ENCODE measurements around the gene PRICKLE1. TPM values are rescaled to one million over a fixed set of nuclear protein-coding genes. Genes with fewer than 3 reads are reported as not detected.

The PRICKLE1 gene
- total RNA-seq, 1 experiment from 2014 or later, result 20.1 TPM

DNA sequence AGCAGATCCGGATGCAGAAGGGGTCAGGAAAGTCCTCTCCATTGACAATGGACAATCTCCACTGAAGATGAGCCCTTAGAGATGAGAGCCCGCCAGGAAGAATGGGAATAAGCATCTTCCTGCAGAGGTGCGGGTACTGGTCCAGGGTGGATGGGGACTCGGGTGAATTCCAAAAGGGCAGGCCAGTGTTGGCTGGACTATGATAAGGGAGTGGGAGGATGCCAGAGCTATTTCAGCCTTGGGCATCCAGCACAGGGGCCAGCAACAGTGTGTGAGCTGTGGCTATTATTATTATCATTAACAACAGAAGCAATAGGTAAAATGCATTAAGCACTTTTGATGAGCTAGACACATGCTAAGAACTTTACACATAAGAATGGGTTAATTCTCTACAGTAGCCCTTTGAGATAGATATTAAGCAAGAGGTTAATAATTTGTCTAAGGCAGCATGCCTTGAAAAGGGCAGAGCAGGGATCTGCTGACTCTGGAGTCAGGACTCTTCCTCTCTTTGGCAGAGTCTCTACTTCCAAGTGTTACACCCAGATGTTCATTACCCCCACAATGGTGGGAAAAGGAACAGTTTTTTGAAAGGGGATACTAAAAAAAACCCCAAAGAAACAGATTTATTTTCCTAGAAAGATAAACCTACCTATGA lies 55.2 kb downstream of the PRICKLE1 start:
- ATAC-seq (no peak), DNase-seq (ENCODE audit: low read depth, low spot score) (no peak)
- BruUV-seq (replicated peaks), result no TSS peak
- Histone ChIP-seq H3K27me3 (ENCODE audit: control insufficient read depth, insufficient read depth, low read length) (no peaks in the 10 kb centered on the region), H3K9me3 (ENCODE audit: control insufficient read depth, insufficient read depth, low read depth, low read length) (no peaks in the 10 kb centered on the region), H3K4me3 (ENCODE audit: low read depth in 2 of 2, low read length in 2 of 2) (no peak overlapping the region), H3K27ac (ENCODE audit: low read length) (no peak overlapping the region), H3K4me1 (ENCODE audit: control insufficient read depth, insufficient read depth, low read length) (no peaks in the 10 kb centered on the region), H3K36me3 (ENCODE audit: control insufficient read depth, insufficient read depth, low read length) (no peaks in the 10 kb centered on the region)
- TF ChIP-seq, protein P1, sequence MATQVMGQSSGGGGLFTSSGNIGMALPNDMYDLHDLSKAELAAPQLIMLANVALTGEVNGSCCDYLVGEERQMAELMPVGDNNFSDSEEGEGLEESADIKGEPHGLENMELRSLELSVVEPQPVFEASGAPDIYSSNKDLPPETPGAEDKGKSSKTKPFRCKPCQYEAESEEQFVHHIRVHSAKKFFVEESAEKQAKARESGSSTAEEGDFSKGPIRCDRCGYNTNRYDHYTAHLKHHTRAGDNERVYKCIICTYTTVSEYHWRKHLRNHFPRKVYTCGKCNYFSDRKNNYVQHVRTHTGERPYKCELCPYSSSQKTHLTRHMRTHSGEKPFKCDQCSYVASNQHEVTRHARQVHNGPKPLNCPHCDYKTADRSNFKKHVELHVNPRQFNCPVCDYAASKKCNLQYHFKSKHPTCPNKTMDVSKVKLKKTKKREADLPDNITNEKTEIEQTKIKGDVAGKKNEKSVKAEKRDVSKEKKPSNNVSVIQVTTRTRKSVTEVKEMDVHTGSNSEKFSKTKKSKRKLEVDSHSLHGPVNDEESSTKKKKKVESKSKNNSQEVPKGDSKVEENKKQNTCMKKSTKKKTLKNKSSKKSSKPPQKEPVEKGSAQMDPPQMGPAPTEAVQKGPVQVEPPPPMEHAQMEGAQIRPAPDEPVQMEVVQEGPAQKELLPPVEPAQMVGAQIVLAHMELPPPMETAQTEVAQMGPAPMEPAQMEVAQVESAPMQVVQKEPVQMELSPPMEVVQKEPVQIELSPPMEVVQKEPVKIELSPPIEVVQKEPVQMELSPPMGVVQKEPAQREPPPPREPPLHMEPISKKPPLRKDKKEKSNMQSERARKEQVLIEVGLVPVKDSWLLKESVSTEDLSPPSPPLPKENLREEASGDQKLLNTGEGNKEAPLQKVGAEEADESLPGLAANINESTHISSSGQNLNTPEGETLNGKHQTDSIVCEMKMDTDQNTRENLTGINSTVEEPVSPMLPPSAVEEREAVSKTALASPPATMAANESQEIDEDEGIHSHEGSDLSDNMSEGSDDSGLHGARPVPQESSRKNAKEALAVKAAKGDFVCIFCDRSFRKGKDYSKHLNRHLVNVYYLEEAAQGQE (IDR thresholded peaks at IDR 0.05; ENCODE audit: insufficient read depth in 1 of 2, low read depth in 2 of 2, low read length in 1 of 2), result no peak
- TF ChIP-seq TCF7L2 (IDR thresholded peaks at IDR 0.05; ENCODE audit: low read depth, low read length) (no peak), POLR2AphosphoS5 (IDR thresholded peaks at IDR 0.05; ENCODE audit: low read depth, low read length) (no peak), SIN3A (IDR thresholded peaks at IDR 0.05; ENCODE audit: borderline replicate concordance, insufficient read depth, low read depth, low read length) (no peak)
- TF ChIP-seq, protein P2, sequence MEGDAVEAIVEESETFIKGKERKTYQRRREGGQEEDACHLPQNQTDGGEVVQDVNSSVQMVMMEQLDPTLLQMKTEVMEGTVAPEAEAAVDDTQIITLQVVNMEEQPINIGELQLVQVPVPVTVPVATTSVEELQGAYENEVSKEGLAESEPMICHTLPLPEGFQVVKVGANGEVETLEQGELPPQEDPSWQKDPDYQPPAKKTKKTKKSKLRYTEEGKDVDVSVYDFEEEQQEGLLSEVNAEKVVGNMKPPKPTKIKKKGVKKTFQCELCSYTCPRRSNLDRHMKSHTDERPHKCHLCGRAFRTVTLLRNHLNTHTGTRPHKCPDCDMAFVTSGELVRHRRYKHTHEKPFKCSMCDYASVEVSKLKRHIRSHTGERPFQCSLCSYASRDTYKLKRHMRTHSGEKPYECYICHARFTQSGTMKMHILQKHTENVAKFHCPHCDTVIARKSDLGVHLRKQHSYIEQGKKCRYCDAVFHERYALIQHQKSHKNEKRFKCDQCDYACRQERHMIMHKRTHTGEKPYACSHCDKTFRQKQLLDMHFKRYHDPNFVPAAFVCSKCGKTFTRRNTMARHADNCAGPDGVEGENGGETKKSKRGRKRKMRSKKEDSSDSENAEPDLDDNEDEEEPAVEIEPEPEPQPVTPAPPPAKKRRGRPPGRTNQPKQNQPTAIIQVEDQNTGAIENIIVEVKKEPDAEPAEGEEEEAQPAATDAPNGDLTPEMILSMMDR (IDR thresholded peaks at IDR 0.05), result no peak
- ChIA-PET POLR2A (no interaction called here), CTCF (no interaction called here)
- in situ Hi-C loops (cut with HindIII; ENCODE audit: low pct_unique_long_range_greater_than_20kb, low sequenced_read_pairs), result no loop called here
- intact Hi-C loops (cut with micrococcal nuclease; ENCODE audit: unreplicated experiment), result no loop called here

DNA sequence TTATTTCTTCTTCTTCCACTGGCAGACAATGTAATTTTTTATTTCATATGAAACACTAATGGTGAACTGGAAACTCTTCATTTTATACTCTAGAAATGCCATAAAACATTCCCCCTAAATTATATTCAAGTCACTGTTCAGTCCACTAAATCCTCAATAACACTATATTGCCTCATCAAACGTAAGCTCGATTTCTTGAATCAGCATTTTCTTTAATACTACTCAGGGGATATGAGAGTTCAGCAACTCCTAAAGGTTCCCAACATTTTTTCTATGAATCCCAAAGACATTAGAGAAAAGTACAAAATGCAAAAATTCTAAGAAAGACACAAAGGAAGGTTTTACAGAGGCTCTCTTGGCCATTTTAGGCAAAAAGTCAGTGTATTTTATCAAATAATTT lies 59.3 kb downstream of the PRICKLE1 start:
- CTCF ChIA-PET, result interaction anchor here (0.6 kb wide), 1 partner anchor 39 kb away, joined by 3 read pairs; no protein-coding TSS in a partner anchor
- no TSS peak for BruUV-seq (replicated peaks)
- in situ Hi-C loops (cut with HindIII; ENCODE audit: low pct_unique_long_range_greater_than_20kb, low sequenced_read_pairs), result no loop called here
- no peaks in the 10 kb centered on the region for H3K9me3 ChIP-seq (ENCODE audit: control insufficient read depth, insufficient read depth, low read depth, low read length)
- POLR2A ChIA-PET, result no interaction called here
- intact Hi-C loops (cut with micrococcal nuclease; ENCODE audit: unreplicated experiment), result no loop called here
- H3K27me3 ChIP-seq (ENCODE audit: control insufficient read depth, insufficient read depth, low read length), result no peaks in the 10 kb centered on the region
- no peak for ATAC-seq
- no peak overlapping the region for H3K4me3 ChIP-seq (ENCODE audit: low read depth in 2 of 2, low read length in 2 of 2)
- no peak for DNase-seq (ENCODE audit: low read depth, low spot score)
- H3K36me3 ChIP-seq (ENCODE audit: control insufficient read depth, insufficient read depth, low read length), result no peaks in the 10 kb centered on the region
- TF ChIP-seq POLR2AphosphoS5 (IDR thresholded peaks at IDR 0.05; ENCODE audit: low read depth, low read length), result no peak
- TF ChIP-seq, protein P1 (IDR thresholded peaks at IDR 0.05; ENCODE audit: insufficient read depth in 1 of 2, low read depth in 2 of 2, low read length in 1 of 2), result no peak
- TF ChIP-seq, protein P2 (IDR thresholded peaks at IDR 0.05), result no peak
- TF ChIP-seq SIN3A (IDR thresholded peaks at IDR 0.05; ENCODE audit: borderline replicate concordance, insufficient read depth, low read depth, low read length), result no peak
- TF ChIP-seq TCF7L2 (IDR thresholded peaks at IDR 0.05; ENCODE audit: low read depth, low read length), result no peak
- no peaks in the 10 kb centered on the region for H3K4me1 ChIP-seq (ENCODE audit: control insufficient read depth, insufficient read depth, low read length)
- H3K27ac ChIP-seq (ENCODE audit: low read length), result no peak overlapping the region
